ENCODE data around the gene SNX19. TPM values are rescaled to one million over a fixed set of nuclear protein-coding genes. Genes with fewer than 3 reads are reported as not detected.
"Not testable (repeated sequence)": the region's sequence is repeated elsewhere in the genome, so short reads cannot be mapped to it uniquely, and the experiment has no call there.

SNX19 gene
- total and polyA plus RNA-seq, 9 donors: 19.3 to 77.4 (median 45.0) TPM

DNA sequence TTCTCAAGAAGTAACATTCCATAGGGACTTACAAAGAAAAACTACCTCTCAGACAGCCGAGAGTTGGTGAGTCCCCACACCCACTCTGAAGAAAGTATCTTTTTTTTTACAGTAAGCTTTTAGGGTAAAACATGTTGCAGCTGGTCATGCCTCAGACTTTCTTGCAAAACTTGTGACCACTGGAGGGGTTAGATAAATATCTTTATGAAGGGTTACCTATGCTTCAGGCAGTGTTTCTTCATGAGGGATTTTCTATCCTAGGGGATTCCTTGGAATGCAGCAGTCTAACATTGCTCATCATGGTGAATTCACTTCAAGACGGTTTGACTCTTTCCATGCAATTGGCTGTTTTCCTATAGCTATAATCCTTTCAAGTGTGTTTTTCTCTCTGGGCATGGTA lies 20.8 kb upstream of the SNX19 start:
- H3K9me3 ChIP-seq: no peaks in the 10 kb centered on the region
- H3K4me3 ChIP-seq: no peak overlapping the region
- no peak overlapping the region for H3K27ac ChIP-seq
- TF ChIP-seq, protein P1, sequence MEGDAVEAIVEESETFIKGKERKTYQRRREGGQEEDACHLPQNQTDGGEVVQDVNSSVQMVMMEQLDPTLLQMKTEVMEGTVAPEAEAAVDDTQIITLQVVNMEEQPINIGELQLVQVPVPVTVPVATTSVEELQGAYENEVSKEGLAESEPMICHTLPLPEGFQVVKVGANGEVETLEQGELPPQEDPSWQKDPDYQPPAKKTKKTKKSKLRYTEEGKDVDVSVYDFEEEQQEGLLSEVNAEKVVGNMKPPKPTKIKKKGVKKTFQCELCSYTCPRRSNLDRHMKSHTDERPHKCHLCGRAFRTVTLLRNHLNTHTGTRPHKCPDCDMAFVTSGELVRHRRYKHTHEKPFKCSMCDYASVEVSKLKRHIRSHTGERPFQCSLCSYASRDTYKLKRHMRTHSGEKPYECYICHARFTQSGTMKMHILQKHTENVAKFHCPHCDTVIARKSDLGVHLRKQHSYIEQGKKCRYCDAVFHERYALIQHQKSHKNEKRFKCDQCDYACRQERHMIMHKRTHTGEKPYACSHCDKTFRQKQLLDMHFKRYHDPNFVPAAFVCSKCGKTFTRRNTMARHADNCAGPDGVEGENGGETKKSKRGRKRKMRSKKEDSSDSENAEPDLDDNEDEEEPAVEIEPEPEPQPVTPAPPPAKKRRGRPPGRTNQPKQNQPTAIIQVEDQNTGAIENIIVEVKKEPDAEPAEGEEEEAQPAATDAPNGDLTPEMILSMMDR (IDR thresholded peaks at IDR 0.05): no peak
- no peak for TF ChIP-seq EP300 (IDR thresholded peaks at IDR 0.05)
- H3K27me3 ChIP-seq: no peaks in the 10 kb centered on the region
- intact Hi-C loops (cut with DNase I): no loop called here
- DNase-seq: no peak
- no peaks in the 10 kb centered on the region for H3K36me3 ChIP-seq
- 59 to 79% (median 61%) methylated on average over 2 of the region's 2 CpGs for WGBS, 3 donors
- no peaks in the 10 kb centered on the region for H3K4me1 ChIP-seq (ENCODE audit: insufficient read depth)

DNA sequence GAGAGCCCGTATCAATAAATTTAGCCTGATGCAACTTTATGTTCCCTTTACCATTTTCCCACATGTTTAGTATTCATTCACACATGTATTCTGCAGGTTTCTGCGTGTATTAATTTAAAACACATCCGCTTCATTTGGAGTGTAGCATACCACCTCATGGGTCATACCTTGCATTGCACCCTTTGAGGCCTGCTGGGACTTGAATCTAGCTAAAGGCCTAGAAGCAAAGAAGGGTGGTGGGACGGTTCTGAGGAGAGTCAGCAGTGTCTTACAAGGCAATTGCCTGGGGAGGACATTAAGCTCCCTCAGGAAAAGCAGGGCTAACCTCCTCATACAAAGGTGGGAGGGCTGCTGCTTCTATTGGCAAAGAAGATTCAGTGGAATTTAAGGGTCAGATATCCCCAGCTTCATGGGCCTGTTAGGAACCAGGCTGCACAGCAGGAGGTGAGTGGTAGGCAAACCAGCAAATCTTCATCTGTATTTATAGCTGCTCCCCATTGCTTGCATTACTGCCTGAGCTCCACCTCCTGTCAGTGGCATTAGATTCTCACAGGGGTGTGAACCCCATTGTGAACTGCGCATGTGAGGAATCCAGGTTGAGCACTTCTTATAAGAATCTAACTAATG lies 15.9 kb upstream of the SNX19 start:
- intact Hi-C loops (cut with DNase I): no loop called here
- no peaks in the 10 kb centered on the region for H3K9me3 ChIP-seq
- H3K27ac ChIP-seq: no peak overlapping the region
- WGBS, 3 donors: 82 to 84% (median 83%) methylated on average over 5 of the region's 5 CpGs
- H3K4me3 ChIP-seq: no peak overlapping the region
- no peaks in the 10 kb centered on the region for H3K27me3 ChIP-seq
- no peaks in the 10 kb centered on the region for H3K4me1 ChIP-seq (ENCODE audit: insufficient read depth)
- TF ChIP-seq POLR2A (IDR thresholded peaks at IDR 0.05): no peak
- TF ChIP-seq, protein P1 (IDR thresholded peaks at IDR 0.05): no peak
- no peak for TF ChIP-seq EP300 (IDR thresholded peaks at IDR 0.05)
- no peak for DNase-seq
- H3K36me3 ChIP-seq: no peaks in the 10 kb centered on the region

DNA sequence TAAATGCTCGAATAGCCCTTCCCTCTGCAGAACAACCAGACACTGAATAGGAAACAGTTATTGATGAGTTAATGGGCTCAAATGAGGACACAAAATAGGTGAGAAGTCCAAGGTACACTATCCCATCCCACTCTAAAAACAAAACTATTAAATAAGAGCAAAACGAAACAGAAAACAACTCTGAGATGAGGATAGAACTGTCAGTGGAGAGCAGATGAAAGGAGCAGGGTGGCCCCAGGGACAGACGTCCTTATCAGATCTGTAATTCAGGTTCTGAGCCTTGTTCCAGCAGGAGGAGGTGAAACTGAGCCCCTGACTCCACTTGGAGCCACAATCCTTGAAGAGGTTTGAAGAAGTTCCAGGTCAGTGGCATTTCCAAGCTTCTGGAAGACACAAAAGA lies 8.5 kb upstream of the SNX19 start:
- Histone ChIP-seq H3K27ac (no peak overlapping the region), H3K27me3 (no peaks in the 10 kb centered on the region), H3K4me3 (no peak overlapping the region), H3K4me1 (ENCODE audit: insufficient read depth) (no peaks in the 10 kb centered on the region), H3K9me3 (no peaks in the 10 kb centered on the region), H3K36me3 (no peaks in the 10 kb centered on the region)
- no peak for DNase-seq
- 37 to 47% (median 41%) methylated on average over 3 of the region's 3 CpGs for WGBS, 3 donors
- intact Hi-C loops (cut with DNase I): loop anchor here in 1 of 4 donors (10.0 kb wide), 1 partner anchor 750 kb away; no protein-coding TSS in a partner anchor
- TF ChIP-seq, protein P1 (IDR thresholded peaks at IDR 0.05): no peak
- TF ChIP-seq EP300 (IDR thresholded peaks at IDR 0.05) (no peak), POLR2A (IDR thresholded peaks at IDR 0.05) (no peak)

DNA sequence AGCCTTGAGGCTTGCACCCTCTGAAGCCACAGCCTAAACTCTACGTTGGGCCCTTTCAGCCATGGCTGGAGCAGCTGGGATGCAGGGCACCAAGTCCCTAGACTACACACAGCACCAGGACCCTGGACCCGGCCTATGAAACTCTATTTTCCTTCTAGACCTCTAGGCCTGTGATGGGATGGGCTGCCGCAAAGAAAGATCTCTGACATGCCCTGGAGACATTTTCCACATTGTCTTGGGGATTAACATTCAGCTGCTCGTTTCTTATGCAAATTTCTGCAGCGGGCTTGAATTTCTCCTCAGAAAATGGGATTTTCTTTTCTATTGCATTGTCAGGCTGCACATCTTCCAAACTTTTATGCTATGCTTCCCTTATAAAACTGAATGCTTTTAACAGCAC lies 4.3 kb upstream of the SNX19 start:
- H3K27me3 ChIP-seq: not testable (repeated sequence)
- intact Hi-C loops (cut with DNase I): loop anchor here in 1 of 4 donors (10.0 kb wide), 1 partner anchor 754 kb away; no protein-coding TSS in a partner anchor

DNA sequence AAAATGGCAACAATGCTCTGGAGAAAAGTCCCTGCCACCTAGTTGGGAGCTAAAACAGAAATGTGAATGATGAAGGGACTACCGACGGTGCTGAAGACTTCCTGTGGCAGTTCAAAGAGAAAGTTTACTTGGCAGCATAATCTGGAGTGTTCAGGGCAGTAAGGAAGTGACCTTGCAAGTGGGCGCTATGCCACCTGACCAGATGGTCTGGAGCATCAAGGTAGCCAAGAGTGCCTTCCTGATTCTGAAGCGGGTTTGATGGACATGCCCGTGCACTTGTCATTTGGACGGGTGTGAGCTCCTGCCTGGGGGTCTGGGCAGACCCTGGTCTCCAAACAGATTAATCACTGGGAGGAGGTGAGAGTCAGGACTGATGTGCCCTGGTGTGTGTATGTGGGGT lies 1.8 kb upstream of the SNX19 start:
- TF ChIP-seq EP300 (IDR thresholded peaks at IDR 0.05) (no peak), POLR2A (IDR thresholded peaks at IDR 0.05) (no peak)
- TF ChIP-seq, protein P1 (IDR thresholded peaks at IDR 0.05): no peak
- no peak for DNase-seq
- Histone ChIP-seq H3K4me1 (ENCODE audit: insufficient read depth) (peaks cover 7% of the 10 kb centered on the region), H3K27me3 (no peaks in the 10 kb centered on the region), H3K9me3 (no peaks in the 10 kb centered on the region), H3K4me3 (no peak overlapping the region), H3K36me3 (no peaks in the 10 kb centered on the region), H3K27ac (no peak overlapping the region)
- intact Hi-C loops (cut with DNase I): no loop called here
- 73 to 87% (median 75%) methylated on average over 6 of the region's 6 CpGs for WGBS, 3 donors

More for the DNA sequence above, 4.3 kb upstream of the SNX19 start:
- not testable (repeated sequence) for H3K9me3 ChIP-seq; H3K27ac ChIP-seq; H3K36me3 ChIP-seq; H3K4me3 ChIP-seq; H3K4me1 ChIP-seq (ENCODE audit: insufficient read depth); DNase-seq
- 64 to 73% (median 68%) methylated on average over 5 of the region's 5 CpGs for WGBS, 3 donors
